ENCODE measurements around the gene YIF1B.

The YIF1B gene

DNA sequence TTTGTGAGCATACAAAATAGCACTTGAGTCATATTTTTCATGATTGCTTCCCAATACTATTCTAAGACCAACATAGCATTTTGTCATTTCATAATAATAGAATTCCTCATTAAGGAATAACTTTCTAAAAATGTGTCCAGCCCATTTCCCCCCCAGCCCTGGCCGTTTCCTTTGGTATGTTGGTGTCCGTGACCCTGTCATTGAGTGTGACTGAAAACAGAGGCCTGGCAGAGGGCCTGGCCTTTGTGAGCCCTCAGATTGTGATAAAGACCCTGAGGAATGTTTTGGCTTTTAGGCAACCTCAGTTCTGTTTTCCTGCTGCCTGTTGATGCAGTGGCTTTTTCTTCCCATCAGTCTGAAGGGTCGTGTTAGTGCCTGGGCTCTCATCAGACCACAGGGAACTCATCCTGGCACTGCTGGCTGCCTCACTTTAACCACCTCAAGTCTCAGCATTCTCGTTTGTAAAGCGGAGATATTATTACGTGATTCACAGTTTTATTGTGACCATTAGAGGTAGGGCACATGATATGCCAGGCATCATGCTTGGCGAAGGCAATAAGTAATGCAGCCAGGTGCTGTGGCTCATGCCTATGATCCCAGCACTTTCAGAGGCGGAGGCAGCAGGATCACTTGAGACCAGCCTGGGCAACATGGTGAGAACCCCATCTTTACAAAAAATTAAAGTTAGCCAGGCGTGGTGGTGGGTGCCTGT, 37.6 kb downstream of the YIF1B start:
- H2AFZ ChIP-seq (ENCODE audit: low read depth, low read length), result no peak overlapping the region
- no peak overlapping the region for H3K4me2 ChIP-seq (ENCODE audit: low read length)
- no peaks in the 10 kb centered on the region for H3K9me3 ChIP-seq (ENCODE audit: insufficient read depth, low read length)
- H3K4me3 ChIP-seq (ENCODE audit: low read length), result no peak overlapping the region
- no peak for TF ChIP-seq EZH2phosphoT487 (IDR thresholded peaks at IDR 0.05; ENCODE audit: low read depth)
- TF ChIP-seq, protein P1, sequence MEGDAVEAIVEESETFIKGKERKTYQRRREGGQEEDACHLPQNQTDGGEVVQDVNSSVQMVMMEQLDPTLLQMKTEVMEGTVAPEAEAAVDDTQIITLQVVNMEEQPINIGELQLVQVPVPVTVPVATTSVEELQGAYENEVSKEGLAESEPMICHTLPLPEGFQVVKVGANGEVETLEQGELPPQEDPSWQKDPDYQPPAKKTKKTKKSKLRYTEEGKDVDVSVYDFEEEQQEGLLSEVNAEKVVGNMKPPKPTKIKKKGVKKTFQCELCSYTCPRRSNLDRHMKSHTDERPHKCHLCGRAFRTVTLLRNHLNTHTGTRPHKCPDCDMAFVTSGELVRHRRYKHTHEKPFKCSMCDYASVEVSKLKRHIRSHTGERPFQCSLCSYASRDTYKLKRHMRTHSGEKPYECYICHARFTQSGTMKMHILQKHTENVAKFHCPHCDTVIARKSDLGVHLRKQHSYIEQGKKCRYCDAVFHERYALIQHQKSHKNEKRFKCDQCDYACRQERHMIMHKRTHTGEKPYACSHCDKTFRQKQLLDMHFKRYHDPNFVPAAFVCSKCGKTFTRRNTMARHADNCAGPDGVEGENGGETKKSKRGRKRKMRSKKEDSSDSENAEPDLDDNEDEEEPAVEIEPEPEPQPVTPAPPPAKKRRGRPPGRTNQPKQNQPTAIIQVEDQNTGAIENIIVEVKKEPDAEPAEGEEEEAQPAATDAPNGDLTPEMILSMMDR (IDR thresholded peaks at IDR 0.05; ENCODE audit: low read depth, low read length), result no peak
- no peak overlapping the region for H3K9ac ChIP-seq (ENCODE audit: low read length)
- H3K27me3 ChIP-seq (ENCODE audit: low read depth, low read length), result no peaks in the 10 kb centered on the region
- no peaks in the 10 kb centered on the region for H3K79me2 ChIP-seq (ENCODE audit: low read length)
- H3K36me3 ChIP-seq (replicated peaks; ENCODE audit: low read depth, low read length), result no peaks in the 10 kb centered on the region
- H3K27ac ChIP-seq (ENCODE audit: low read length), result no peak overlapping the region
- 0 out of 2 replicates have a peak, but pooled peaks cover 11% of the 10 kb centered on the region for H4K20me1 ChIP-seq (ENCODE audit: insufficient read depth, low read length)
- H3K4me1 ChIP-seq (ENCODE audit: low read length), result no peaks in the 10 kb centered on the region

DNA sequence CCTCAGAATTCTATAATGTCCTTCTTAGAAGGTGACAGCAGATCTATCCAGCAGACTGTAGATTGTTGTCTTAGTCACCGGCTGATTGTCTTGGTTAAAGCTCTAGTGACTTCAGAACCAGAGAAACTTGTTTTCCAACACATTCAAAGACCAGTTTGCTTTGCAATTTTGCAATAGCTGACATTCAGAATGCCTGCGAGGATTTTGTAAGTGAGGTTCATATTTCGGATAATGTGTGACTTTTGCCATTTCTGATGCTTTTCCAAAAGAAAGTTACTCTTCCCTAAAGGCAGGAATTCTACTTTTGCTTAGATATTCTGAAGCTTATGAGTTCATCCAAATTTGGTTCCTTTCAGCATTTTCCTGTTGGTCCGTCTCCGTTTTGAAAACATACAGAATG, 38.2 kb downstream of the YIF1B start:
- Histone ChIP-seq H3K9me3 (ENCODE audit: insufficient read depth, low read length) (no peaks in the 10 kb centered on the region), H3K27me3 (ENCODE audit: low read depth, low read length) (no peaks in the 10 kb centered on the region), H4K20me1 (ENCODE audit: insufficient read depth, low read length) (0 out of 2 replicates have a peak, but pooled peaks cover 11% of the 10 kb centered on the region), H3K4me1 (ENCODE audit: low read length) (no peaks in the 10 kb centered on the region), H3K4me3 (ENCODE audit: low read length) (no peak overlapping the region), H3K9ac (ENCODE audit: low read length) (no peak overlapping the region), H3K79me2 (ENCODE audit: low read length) (no peaks in the 10 kb centered on the region), H3K36me3 (replicated peaks; ENCODE audit: low read depth, low read length) (no peaks in the 10 kb centered on the region), H3K27ac (ENCODE audit: low read length) (no peak overlapping the region), H3K4me2 (ENCODE audit: low read length) (no peak overlapping the region), H2AFZ (ENCODE audit: low read depth, low read length) (no peak overlapping the region)
- TF ChIP-seq, protein P1 (IDR thresholded peaks at IDR 0.05; ENCODE audit: low read depth, low read length), result no peak
- TF ChIP-seq EZH2phosphoT487 (IDR thresholded peaks at IDR 0.05; ENCODE audit: low read depth), result no peak

DNA sequence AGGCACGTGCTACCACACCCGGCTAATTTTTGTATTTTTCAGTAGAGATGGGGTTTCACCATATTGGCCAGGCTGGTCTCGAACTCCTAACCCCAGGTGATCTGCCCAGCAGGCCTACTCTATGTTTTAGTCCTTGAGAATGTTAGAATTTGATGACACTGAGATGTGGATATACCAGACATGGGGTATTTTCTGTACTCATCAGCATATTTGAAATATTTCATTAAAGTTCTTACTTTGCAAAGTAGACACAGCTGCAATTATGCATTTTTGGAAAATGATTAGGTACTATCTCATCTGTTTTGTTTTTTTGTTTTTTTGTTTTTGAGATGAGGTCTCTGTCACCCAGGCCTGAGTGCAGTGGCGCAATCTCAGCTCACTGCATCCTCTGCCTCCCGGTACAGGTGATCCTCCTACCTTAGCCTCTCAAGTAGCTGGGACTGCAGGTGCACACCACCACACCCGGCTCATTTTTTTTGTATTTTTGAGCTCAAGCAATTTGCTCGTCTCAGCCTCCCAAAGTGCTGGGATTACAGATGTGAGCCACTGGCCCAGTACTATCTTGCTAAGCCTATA, 38.7 kb downstream of the YIF1B start:
- no peak overlapping the region for H3K9ac ChIP-seq (ENCODE audit: low read length)
- H3K4me1 ChIP-seq (ENCODE audit: low read length), result no peaks in the 10 kb centered on the region
- no peaks in the 10 kb centered on the region for H3K27me3 ChIP-seq (ENCODE audit: low read depth, low read length)
- H3K4me2 ChIP-seq (ENCODE audit: low read length), result no peak overlapping the region
- H3K4me3 ChIP-seq (ENCODE audit: low read length), result no peak overlapping the region
- no peaks in the 10 kb centered on the region for H3K79me2 ChIP-seq (ENCODE audit: low read length)
- H3K36me3 ChIP-seq (replicated peaks; ENCODE audit: low read depth, low read length), result no peaks in the 10 kb centered on the region
- H2AFZ ChIP-seq (ENCODE audit: low read depth, low read length), result no peak overlapping the region
- H3K9me3 ChIP-seq (ENCODE audit: insufficient read depth, low read length), result no peaks in the 10 kb centered on the region
- no peak overlapping the region for H3K27ac ChIP-seq (ENCODE audit: low read length)
- peaks cover 11% of the 10 kb centered on the region; the same call in 1 of the 2 replicates for H4K20me1 ChIP-seq (ENCODE audit: insufficient read depth, low read length)
- no peak for TF ChIP-seq EZH2phosphoT487 (IDR thresholded peaks at IDR 0.05; ENCODE audit: low read depth)

DNA sequence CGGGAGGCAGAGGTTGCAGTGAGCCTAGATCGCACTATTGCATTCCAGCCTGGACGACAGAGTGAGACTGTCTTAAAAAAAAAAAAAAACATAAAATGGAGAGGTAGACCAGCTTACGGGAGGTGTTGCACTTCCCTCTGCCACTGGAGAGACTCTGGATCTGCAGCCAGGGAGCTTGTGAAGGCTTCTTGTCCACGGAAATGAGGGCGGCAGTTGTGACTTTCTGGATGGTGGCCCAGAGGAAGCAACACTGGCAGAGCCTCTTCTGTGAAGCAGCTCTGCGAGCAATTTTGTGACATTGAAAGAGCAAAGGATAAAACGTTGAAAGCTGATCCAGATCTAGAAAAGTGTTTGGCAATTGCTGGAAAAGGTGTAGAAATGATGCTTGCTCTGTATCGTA, 41.0 kb downstream of the YIF1B start:
- TF ChIP-seq, protein P1 (IDR thresholded peaks at IDR 0.05; ENCODE audit: low read depth, low read length), result no peak
- TF ChIP-seq EZH2phosphoT487 (IDR thresholded peaks at IDR 0.05; ENCODE audit: low read depth), result no peak
- H3K9me3 ChIP-seq (ENCODE audit: insufficient read depth, low read length), result no peaks in the 10 kb centered on the region
- no peaks in the 10 kb centered on the region for H3K4me1 ChIP-seq (ENCODE audit: low read length)
- H4K20me1 ChIP-seq (ENCODE audit: insufficient read depth, low read length), result peaks cover 14% of the 10 kb centered on the region
- no peaks in the 10 kb centered on the region for H3K79me2 ChIP-seq (ENCODE audit: low read length)
- H3K4me3 ChIP-seq (ENCODE audit: low read length), result no peak overlapping the region
- no peaks in the 10 kb centered on the region for H3K36me3 ChIP-seq (replicated peaks; ENCODE audit: low read depth, low read length)
- no peak overlapping the region for H3K27ac ChIP-seq (ENCODE audit: low read length)
- no peak overlapping the region for H2AFZ ChIP-seq (ENCODE audit: low read depth, low read length)
- no peak overlapping the region for H3K9ac ChIP-seq (ENCODE audit: low read length)
- no peak overlapping the region for H3K4me2 ChIP-seq (ENCODE audit: low read length)
- no peaks in the 10 kb centered on the region for H3K27me3 ChIP-seq (ENCODE audit: low read depth, low read length)
